Limb (tissue), 2 donors: ENCODE measurements around the gene SLIT1.
"Not testable (repeated sequence)": the region's sequence is repeated elsewhere in the genome, so short reads cannot be mapped to it uniquely, and the experiment has no call there.

ENCODE experiments used
- DNase-seq, 2 donors: peaks; one replicate each; pipeline ENCODE4 v3.0.0-alpha.2; 2016; ENCODE audit errors: extremely low spot score in 2 of 2

Gene SLIT1

GRCh38 chr10:97046456-97047082, 139.2 kb downstream of the SLIT1 start:
- DNase-seq = no peak

- DNase-seq = no peak
Observed at GRCh38 chr10:97043563-97043855, 142.2 kb downstream of the SLIT1 start.

DNA sequence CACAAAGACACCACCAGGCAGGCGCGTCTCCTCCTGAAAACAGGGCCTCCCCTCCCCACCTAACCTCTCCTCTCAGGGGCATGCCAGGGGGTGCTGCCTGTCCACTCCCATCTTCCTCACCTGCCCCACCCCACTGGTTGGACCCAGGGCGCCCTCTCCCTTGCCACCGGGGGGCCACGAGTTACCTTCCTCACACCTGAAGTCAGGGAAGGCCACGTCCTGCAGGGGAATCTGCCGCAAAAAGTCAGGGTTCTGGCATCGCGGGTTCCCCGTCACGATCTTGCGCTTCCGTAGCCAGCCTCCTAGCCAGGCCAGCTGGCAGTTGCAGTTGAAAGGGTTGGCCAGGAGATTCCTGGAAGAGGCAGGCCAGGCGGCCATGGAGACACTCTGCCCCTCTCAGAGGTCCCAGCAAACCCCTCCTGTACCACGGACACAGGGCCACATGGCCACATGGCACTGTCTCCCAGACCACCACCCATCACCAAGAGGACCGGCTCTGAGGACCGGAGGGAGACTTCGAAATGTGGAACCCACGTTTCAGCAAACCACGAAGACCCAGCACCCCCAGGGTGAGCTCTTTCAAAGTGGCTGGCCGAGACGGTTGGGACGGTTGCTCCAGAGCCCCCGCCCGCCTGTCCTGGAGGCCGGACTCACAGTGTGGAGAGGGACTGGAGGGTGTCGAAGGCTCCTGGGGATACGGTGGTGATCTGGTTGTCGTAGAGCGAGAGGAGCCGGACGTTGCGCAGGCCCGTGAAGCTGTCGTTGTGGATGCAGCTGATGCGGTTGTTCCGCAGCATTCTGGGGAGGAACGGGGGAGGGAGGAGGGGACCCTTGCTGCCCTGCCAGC, 142.8 kb downstream of the SLIT1 start:
- no peak for DNase-seq

GRCh38 chr10:97042081-97042480, 143.7 kb downstream of the SLIT1 start:
- DNase-seq = no peak

GRCh38 chr10:97040706-97041105, 145.1 kb downstream of the SLIT1 start:
- DNase-seq = no peak

DNA sequence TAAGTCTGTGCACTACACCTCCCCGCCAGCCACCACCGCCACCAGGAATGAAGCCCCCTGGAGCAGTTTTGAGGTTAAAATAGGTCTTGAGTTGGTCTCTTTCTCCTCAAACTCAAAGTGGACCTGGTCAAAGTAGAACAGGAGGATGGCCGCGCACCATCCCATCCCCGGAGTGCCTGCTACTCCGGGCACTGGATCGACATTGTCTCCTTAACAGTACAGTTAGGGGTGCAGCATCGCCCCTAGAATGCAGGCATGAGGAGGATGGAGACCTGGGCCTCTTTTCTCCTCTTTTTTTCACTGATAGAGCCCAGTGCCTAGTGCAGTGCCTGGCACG, 145.5 kb downstream of the SLIT1 start:
- DNase-seq = no peak

DNA sequence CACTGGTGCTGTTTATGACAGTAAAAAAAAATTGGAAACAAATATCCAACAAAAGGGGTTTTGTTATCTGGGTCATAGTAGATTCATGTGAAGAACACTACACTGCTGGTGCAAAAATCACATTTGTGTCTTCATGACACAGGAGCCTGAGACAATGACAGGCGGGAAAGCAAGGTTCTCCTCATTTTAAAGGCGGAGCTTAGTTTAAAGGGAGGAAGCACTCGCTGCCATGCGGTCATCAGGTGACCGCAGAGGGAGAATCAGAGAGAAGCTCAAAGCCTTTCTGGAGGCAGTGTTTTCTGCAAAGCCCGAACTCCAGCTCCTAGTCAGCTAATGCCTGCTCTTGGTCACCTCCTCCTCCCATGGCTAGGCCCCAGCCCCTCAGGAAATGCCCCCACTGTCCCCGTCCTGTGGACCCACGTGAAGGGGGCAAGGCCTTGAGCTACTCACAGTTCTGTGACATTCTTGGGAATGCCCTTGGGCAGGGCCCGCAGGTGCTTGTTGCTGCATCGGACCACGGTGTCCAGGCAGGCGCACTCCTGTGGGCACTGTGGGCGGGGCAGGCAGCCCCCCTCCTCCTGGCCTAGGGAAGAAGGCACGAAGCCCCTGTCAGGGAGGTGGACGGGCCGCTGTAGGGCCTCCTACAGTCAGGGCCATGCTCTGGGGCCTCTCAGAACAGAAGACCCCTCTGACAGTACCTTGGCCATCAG, 146.1 kb downstream of the SLIT1 start:
- DNase-seq = no peak

GRCh38 chr10:97038688-97039087, 147.1 kb downstream of the SLIT1 start:
- DNase-seq = no peak

- DNase-seq = peak; percentile 83 to 84
Observed at GRCh38 chr10:97037365-97038361, 148.1 kb downstream of the SLIT1 start.

DNA sequence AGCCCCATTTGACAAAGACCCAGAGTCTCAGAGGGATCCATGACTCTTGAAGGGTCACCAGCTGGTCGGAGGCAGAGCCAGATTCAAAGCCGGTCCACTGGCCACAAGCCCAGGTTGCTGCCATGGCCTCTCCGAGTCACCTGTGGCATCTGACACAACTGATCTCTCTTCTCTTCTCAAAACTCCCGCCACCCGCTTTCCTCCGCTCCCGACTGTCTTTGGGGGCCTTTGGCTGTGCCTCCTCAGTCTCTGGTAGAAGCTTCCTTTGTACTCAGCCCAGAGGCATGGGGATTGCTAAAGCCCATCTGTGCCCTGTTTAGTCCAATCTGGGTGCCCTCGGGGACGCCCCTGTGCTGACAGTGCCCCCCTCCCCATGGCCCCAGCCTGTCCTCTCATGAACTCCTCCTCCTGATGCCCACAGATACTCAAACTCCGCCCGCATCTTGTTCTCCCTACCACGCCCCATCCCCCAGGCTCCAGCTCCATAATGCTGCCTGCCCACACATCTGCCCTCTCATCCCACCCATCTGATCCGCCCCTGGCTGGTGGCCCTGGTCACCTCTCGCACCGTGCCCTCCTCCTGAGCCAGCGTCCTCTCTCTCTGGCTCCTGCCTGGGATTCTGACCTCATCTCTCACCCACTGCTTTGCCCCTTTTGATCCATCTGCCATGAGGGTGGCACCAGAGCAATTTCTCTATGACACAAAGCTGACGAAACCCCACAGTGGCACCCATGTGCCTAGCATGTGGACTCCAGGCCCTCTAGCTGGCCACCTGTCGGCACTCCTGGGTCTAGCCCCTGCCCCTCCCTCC, 150.6 kb downstream of the SLIT1 start:
- DNase-seq = no peak

DNA sequence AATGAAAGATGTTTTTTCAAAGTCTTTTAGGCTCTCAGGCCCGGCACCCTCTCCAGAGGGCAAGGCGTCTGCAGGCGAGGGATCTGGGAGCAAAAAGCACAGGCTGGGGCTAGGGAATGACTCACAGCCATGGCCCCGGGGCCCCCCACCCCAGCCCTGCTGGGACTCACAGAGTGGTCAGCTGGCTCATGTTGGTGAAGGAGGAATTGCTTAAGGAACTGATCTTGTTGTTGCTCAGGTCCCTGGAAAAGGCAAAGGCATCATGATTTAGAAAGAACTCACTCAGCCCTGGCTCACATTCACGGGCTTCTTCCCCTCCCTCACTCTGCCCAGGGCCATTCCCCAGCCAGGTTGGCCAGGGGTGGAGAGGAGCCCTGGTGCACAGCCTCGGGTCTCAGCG, 151.5 kb downstream of the SLIT1 start:
- DNase-seq = no peak

- DNase-seq = not testable (repeated sequence)
Observed at GRCh38 chr10:97033841-97034240, 151.9 kb downstream of the SLIT1 start.

- DNase-seq = no peak
Observed at GRCh38 chr10:97032624-97033023, 153.1 kb downstream of the SLIT1 start.

DNA sequence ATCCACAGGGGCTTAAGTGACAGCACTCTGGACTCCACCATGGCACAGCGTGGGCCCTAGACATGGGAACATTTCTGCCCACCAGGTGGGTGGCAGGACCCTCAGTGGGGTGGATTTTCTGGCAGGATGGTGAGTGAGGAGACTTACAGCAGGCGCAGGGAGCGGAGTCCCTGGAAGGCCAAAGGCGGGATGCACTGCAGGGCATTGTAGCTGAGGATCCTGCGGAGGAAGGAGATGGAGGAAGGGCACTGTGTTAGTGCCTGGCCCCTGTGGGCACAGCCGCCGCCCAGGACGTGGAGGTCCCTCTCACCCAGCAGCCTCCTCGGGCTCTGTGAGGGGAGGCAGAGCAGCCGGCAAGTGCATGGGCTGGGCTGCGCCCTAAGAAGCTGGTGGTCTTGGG, 154.3 kb downstream of the SLIT1 start:
- no peak for DNase-seq

- DNase-seq = no peak
Observed at GRCh38 chr10:97030894-97031293, 154.9 kb downstream of the SLIT1 start.

GRCh38 chr10:97029271-97029670, 156.5 kb downstream of the SLIT1 start:
- no peak for DNase-seq

GRCh38 chr10:97028832-97029178, 157.0 kb downstream of the SLIT1 start:
- DNase-seq = no peak

GRCh38 chr10:97028126-97028831, 157.5 kb downstream of the SLIT1 start:
- no peak for DNase-seq

GRCh38 chr10:97025613-97026242, 160.0 kb downstream of the SLIT1 start:
- DNase-seq = peak; percentile 48 to 54
